ENCODE measurements around the gene GABPA.

GABPA gene

GRCh38 chr21:25813917-25814316 lies 79.1 kb downstream of the GABPA start:
- no peak for DNase-seq

DNA sequence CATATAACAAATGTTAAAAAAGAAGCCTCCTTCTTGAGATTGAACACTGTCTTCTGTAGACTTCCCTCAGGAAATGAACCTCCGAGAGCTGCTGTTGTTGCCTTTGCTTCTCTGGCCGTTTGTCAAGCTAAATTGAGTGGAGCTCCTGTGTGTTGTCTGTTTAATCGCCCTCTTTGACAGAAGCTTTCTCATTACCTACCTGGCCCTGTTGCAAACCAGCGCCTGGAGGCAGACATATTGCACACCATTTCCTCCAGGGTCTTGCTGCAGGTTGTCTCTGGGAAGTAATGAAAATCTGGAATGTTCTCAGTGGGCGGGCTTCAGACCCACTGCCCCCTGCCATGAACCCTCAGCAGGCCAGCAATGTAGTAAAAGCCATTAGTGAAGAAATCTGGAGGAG lies 83.3 kb downstream of the GABPA start:
- no peak for DNase-seq

DNA sequence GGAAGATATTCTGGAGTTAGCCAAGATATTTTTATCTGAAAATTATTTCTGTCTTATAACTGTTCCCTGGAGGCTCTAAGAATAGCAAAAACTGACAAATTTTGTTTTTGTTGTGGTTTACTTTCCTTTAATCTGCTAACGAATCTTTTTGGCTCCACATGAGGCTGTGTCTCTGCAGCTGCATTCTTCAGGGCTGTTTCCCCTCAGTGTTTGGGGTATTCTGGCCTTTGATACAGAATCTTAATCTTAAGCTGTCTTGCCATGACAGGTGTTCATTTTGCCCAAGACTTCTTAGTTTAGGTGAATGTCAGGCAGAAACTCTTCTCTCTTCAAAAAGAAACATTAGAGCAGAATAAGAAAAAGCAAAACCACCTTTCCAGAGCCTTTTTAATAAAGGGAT lies 83.8 kb downstream of the GABPA start:
- no peak for DNase-seq

Measured in right hindlimb (tissue), 1 donor.